ENCODE results near the gene POU2AF2.
"Not testable (repeated sequence)": the region's sequence is repeated elsewhere in the genome, so short reads cannot be mapped to it uniquely, and the experiment has no call there.

The POU2AF2 gene, protein sequence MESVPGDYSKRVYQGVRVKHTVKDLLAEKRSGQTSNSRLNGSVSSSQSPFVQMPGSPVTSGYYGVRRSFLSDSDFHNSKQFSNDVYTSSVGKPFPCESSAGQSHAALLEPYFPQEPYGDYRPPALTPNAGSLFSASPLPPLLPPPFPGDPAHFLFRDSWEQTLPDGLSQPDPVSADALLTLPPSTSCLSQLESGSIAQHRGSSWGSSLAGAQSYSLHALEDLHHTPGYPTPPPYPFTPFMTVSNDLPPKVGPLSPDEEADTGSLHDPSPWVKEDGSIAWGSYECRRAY

DNA sequence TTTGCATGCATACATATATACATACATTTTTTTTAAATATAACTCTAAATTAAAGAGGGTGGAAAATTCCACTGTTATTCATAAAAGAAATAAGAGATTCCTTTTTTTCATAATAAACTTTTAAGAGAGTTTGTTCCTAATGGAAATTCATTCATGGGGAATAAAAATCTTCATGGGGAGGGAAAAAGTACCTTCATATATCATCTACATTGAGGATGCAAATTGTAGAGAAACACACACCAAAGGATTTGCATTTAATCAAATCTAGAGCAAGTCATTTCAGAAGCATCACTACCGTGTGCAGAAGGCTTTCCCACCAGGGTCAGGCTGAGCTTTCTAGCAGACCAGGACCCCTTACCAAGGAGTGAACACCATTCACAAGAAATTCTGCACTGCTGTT lies at the start of gene POU2AF2:
Gene POU2AF2 (plus strand): TSS at position 301 of the 400 bp plus-strand sequence. CDS start 129 bp downstream, outside the sequence.
- DNase-seq = no peak

DNA sequence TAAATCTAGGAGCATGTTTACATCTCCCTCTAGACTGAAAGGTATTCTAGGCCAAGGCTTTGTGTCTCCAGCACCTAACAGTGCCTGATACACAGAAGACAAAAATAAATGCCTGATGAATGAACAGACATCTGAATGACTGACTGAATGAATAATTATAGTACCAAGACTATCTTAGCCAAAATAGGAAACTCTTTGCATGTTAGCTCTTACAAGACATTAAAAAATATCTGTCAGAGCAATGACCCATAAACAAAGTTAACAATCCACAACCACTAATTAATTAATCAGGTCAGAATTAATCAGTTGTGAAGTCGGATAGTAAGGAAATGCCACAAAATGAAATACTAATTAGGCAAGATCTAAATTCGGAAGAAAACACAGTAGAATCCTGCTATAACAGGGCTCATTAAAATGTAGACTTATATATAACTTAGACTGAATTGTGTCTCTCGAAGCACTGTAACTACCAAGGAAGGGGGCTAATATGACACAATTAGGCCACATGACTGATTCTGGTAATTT lies 45.5 kb upstream of the POU2AF2 start:
- no peak for DNase-seq

DNA sequence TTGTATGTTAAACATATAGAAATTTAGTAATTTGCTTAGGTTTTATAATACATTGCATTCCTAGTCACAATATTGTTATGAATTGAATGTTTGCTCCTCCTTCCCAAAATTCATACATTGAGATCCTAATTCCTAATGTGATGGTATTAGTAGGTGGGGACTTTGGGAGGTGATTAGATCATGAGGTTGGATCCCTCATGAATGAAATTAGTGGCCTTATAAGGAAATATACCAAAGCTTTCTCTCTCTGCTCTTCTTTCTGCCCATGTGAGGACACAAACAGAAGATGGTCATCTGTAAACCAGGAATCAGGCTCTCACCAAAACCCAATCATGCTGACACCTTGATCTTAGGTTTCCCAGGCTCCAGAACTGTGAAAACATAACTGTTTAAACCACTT lies 41.3 kb upstream of the POU2AF2 start:
- no peak for DNase-seq

DNA sequence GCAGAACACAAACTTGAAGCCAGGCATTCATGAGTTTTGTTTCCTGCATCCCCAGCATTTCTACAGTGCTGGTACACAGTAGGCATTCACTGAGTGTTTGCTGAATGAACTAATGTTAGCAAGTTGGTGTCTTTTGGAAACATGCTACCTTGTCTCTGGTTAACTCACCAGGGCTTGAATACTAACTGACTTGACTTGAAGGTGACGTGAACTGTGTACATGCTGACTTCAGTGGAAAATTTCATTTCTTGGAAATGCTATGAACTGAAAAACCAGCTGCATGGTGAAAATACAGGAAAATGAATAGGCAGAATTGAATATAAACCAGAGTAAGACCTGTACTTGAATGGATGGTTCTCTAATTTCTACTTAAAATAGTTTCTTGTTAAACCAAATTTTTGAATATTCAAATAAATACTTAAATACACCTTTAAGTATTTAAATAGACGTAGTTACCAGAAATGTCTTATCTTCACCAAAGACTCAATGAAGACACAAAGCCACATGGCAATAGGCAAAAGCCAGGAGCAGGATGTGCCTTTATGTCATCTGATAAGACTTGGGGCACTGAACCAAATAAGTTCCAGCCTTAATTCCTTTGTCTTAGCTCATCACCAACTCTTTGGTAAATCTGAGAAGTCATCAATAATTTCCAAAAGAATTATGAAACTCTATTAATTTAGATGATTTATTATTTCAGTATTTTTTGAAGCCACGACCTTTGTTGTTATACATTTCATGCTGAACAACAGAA lies 39.7 kb upstream of the POU2AF2 start:
- no peak for DNase-seq

DNA sequence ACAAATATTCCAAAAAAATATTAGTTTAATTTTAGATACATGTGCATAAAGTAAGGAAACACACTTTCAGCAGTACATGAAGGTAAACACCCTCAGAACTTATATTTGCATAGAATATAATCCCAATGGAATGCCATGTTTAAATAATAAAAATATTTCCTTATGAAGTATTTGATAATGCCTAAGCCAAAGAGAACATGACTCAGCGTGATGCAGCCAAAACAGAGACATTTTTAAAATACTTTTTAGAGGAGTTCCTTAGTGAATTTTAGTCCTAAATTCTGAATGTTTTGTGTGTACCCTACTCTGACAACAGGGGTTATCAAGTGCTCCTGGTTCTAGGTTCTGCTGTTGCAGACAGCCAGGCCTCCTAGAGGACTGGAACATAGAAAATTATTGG lies 39.1 kb upstream of the POU2AF2 start:
- DNase-seq = no peak

DNA sequence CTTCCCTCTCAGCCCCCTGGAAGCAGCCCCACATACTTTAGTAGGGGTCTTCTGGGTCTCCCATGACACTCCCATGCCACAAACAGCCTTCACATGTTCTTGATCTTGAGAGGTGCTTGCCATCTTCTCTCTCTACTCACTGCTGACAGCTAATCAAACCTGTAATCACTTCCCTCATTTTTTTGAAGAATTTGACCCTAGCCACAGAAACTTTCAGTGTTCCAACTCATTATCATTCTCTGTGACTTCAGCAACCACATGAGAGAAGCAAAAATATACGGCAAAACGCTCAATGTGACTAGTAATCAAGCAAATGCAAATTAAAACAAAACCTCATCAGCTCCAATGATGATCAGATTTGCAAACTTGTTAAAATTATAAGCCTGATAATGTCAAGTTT lies 38.3 kb upstream of the POU2AF2 start:
- no peak for DNase-seq

DNA sequence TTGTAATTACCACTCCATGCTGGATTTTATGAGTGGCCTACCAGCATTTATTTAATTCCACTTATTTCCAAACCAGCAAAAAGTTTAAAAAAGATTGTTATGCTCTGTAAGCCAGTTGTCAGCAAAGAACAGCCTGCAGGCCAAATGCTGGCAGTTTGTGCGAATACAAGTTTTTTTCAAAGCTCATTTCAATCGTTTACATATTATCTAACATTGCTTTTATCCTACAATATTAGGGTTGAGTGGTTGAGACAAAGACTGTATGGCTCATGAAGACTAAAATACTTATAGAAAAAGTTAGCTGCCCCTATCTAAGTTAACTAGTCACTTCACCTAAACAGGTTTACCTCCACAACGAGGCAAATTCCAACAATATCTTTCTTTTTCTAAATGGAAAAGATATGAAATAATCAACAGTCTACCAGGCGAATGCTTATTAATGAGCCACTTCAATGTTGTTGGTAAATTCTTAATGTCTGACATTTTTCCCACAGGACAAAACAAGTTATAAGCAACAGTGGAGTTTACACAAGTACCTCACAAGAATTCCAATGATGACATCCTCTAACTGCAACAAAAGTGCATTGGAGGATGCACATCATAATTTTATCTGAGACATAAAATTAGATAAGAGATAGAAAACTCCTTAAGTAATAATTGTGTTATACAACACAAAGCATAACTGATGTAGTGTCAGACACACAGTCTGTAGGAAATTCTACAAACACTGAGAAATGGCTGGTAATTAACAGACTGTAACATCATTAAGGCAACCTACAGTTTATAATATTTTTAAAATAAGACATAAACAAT lies 35.8 kb upstream of the POU2AF2 start:
- DNase-seq = no peak

DNA sequence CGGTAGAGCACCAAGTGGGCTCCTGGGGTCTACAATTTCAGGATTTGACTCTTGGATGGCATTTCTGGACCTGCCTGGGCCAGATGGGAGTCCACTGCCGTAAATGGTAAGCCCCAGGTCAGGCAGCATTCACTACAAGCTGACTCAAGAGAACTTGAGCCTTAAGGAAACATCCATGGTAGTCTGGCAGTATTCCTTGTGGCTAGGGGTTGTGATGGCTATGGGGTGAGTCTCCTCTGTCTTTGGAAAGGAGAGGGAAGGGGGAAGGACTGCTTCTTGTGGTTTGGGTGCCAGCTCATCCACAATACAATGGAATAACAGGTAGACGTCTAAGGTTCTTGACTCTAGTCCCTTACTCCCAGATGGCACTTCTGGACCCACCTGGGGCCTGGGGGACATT lies 32.3 kb upstream of the POU2AF2 start:
- no peak for DNase-seq

DNA sequence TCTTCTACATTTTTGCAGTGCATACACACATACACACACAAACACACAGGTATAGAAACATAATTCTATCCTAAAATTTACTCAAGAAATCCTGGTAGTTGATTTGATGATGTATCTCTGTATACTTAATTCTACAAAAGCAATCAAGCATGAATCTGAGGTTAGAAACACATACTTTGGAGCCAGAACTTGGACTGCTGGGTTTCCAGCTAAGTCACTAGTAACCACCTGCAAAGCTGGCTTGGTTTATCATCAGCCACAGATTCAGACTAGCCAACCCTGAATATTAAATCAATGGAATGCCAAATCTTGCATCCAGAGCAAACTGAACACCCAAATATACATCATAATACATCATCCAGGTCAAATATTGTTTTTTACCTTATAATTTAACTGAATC lies 24.8 kb upstream of the POU2AF2 start:
- DNase-seq = no peak

DNA sequence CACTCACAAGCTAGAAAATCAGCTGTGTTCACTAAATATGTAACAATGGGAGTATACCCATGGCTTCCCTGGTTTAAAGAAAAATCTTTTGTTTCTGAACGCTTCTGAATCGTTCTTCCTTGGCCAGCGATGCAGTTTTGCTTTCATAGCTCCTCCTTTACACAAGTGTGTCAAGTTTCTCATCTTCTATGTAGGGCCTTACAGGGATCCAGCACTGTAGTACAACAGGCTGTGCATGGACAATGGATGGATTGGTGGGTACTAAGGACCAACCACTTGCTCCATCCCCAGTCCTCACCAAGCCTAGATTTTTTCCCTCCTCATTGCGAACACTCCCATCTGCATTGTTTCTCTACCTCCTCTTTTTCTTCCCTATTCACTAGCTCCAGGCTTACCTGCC lies 24.3 kb upstream of the POU2AF2 start:
- no peak for DNase-seq

DNA sequence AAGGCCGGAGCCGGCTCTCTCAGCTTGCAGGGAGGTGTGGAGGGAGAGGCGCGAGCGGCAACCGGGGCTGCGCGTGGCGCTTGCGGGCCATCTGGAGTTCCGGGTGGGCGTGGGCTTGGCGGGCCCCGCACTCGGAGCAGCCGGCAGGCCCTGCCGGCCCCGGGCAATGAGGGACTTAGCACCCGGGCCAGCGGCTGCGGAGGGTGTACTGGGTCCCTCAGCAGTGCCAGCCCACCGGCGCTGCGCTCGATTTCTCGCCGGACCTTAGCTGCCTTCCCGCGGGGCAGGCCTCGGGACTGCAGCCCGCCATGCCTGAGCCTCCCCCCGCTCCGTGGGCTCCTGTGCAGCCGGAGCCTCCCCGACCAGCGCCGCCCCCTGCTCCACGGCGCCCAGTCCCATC lies 23.6 kb upstream of the POU2AF2 start:
- not testable (repeated sequence) for DNase-seq

DNA sequence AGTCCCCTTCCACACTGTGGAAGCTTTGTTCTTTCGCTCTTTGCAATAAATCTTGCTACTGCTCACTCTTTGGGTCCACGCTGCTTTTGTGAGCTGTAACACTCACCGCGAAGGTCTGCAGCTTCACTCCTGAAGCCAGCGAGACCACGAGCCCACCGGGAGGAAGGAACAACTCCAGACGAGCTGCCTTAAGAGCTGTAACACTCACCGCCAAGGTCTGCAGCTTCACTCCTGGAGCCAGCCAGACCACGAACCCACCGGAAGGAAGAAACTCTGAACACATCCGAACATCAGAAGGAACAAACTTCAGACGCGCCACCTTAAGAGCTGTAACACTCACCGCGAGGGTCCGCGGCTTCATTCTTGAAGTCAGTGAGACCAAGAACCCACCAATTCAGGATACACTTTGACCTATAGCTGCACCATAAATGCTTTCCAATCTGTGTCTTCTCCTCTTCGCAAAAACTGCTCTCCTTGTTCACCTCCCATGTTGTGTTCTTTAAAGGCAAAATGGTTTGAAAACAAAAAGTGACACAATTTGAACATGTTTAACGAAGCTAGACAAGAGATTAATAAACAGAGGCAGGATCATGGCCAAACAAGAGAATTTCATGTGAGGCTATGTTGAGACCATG lies 22.6 kb upstream of the POU2AF2 start:
- not testable (repeated sequence) for DNase-seq

DNA sequence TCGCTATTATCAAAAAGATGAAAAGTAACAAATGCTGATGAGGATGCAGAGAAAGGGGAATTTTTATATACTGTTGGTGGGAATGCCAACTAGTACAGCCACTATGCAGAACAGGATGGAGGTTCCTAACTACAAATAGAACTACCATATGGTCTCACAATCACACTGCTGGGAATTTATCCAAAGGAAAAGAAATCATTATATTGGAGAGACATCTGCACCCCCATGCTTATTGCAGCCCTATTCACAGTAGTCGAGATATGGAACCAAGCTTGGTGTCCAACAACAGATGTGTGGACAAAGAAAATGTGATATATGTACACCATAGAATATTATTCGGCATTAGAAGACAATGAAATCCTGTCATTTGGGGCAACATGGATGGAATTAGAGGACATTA lies 19.6 kb upstream of the POU2AF2 start:
- DNase-seq = no peak

DNA sequence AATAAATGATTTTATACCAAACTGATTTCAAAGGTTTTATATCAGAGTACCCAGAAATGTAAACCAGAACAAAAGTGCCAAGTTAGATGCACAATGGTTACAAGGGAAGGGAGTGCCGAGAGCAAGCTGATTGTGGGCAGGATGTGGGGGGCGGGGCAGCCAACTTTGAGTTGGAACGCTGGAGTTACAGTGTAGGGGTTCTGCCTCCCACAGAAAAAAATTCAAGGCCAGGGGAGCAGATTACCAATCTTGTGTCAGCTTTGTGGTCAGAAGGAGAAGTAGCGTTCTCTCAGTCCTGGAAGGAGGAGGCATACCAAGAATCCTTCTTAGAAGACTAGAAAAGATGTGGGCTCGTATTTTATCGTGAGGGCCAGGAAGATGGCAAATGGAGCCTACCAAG lies 15.9 kb upstream of the POU2AF2 start:
- DNase-seq = no peak

DNA sequence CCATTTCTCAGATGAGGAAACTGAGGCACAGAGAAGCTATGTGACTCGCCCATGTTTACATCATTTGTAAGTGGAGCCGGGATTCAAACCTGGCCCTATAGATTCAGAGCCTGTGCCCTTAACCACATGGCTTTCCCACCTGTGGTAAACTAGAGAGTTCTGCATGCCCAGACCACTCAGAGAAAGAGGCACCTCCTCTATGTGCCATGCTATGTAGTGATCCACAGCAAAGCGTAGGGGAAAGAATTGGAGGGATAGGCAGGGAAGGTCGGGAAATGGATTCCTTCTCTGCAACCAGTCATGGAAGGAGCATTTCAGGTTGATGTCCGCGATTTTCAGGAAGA lies 15.4 kb upstream of the POU2AF2 start:
- DNase-seq = no peak

DNA sequence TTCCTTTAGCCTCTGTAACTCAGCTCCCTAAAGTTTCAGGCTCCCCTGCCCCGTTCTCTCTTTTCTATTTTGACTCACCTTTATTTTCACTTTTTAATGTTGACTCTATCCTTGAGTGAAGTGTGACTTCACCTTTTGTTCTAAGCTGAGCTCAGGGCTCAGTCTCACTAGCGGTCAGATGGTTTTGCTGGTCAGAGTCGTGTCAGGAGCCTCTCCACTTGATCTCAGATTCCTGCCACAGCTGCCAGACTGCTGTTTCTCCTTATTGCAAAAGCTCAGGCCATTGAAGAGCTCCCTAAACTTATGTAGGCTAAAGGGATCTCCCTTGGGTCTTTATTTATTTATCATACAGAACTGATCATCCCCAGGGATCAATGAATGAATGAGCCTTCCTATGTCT lies 13.7 kb upstream of the POU2AF2 start:
- DNase-seq = peak; percentile 69

DNA sequence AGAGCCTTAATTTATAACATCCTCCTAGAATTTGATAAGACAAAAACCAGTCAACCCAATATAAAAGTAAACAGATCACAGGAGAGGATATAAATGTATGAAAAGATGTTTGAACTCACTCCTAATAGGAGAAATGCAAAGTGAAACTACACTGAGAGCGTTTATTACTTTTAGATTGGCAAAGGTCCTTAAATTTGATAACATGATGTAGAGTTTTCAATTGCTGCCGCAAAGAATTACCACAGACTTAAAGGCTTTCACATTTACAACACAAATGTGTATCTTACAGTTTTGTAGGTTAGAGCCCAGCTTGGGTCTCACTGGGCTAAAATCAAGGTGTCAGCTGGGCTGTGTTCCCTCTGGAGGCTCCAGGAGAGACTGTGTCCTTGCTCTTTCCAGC lies 9.1 kb upstream of the POU2AF2 start:
- DNase-seq = no peak

DNA sequence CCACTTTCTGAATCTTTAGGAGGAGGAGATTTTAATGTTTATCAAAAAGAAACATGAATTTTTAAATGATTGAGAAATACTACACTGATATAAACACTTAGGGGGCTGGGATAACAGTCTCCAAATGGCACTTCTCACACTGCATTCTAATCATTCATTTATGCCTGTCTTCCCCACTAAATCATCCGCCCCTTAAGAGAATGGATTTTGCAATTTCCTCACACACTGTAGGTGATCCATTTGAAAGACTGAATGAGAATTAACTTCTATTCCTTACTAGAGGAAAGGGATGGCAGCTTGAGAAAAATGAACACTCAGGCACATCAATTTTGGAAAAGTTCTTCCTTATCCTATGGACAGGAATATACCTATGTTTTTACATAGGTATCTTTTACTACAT lies 7.6 kb upstream of the POU2AF2 start:
- DNase-seq = no peak

DNA sequence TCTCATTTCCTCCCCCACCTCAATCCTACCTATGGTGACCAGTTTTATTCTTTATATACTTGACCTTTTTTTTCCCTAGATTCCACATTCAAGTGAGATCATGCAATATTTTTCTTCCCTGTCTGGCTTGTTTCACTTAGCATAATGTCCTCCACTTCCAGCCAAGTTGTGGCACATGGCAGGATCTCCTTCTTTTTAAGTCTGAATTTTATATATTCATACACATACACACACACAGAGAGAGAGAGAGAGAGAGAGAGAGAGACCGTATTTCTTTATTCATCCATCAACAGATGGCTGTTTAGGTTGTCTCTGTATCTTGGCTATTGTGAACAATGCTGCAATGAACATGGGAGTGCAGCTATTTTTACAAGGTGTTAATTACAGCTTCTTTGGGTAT lies 1.4 kb downstream of the POU2AF2 start:
- DNase-seq = no peak

DNA sequence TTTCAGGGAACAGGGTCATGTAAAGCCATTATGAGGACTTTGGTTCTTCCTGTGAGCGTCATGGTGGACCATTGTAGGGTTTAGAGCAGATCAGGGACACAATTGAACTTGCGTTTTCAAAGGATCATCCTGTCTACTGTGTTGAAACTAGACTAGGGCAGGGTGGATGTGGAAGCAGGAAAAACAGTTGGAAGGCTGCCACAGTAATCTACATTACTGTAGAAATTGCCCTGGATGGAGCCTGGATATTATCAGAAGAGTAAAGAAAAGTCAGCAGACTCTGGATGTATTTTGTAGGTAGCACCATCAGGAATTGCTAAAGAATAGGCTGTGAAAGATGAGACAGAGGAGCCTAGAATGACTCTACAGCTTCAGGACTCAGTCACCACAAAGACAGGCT lies 5.4 kb downstream of the POU2AF2 start:
- DNase-seq = no peak

DNA sequence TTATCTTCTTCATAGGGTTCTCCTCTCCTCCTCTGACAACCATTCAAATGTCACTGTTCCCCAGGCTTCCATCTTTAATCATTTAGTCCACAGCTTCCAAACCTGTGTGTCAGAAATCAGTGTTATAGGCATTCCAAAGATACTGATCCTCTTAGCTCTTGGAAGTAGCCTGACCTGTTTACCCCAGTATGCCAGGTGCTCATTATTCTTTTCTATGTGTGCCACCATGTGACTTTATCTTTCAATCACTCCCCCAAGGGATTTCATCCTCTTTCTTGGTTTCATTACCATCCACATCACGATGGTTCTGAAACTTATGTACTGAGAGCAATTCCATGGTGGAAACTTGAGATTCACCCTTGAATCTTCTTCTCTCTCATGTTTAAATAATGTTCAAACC lies 7.6 kb downstream of the POU2AF2 start:
- no peak for DNase-seq

DNA sequence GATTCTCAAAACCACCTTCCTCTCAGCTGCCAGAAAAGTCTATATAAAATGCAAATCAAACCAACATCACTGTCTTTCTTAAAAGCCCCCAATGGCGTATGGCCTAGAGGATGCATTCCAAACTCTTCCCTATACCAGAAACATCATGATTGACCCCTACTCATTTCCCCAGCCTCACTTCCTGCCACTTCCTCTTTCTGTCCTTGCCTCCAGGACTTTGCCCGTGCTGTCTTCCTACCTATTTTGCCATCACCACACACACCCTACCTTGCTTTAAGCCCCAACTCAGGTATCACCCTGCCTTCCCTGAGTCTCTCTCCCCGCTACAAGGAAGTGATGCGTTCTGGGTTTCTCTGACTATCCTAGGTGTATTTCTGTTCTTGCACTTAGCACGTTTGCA lies 8.1 kb downstream of the POU2AF2 start:
- DNase-seq = no peak

DNA sequence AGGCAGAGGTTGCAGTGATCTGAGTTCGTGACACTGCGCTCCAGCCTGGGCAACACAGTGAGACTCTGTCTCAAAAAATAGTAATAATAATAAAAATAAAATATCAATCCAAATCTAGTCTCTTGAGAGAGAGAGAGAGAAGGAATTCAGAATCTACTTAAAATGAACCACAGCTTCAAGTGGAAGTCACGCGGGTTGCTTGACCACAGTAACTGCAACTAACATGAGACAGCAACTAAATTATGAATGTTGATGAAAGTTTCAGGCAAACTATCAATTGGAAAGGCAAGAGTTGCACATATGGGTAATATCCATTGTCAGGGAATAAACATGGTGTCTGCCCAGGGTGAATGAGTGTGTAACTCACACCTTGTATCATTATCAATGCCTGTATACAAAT lies 12.5 kb downstream of the POU2AF2 start:
- no peak for DNase-seq
